Ishikawa (cell line): Measurements from ENCODE around the gene OR52K1.

Experiments used
- EP300 ChIP-seq: IDR thresholded peaks from 2 replicates; pipeline ENCODE4 v1.6.1; 2012; ENCODE audit warnings: borderline replicate concordance
- FOXM1 ChIP-seq: IDR thresholded peaks from 2 replicates; pipeline ENCODE4 v1.6.1; 2012; ENCODE audit warnings: low read depth, borderline replicate concordance
- REST ChIP-seq: IDR thresholded peaks from 2 replicates; pipeline ENCODE4 v1.6.1; 2012; ENCODE audit warnings: low read depth, mild to moderate bottlenecking
- TEAD4 ChIP-seq: IDR thresholded peaks from 2 replicates; pipeline ENCODE4 v1.6.1; 2012

GRCh38 chr11:4508886-4509285 lies 26.4 kb downstream of the OR52K1 start:
- TF ChIP-seq EP300 (no peak), REST (no peak), FOXM1 (no peak), TEAD4 (no peak)
